SK-N-SH treated with all-trans-retinoic acid at 6 μM for 48 hours (cell line): ENCODE results near the gene OSBPL9.
A peak's percentile ranks its signal among the peaks of the same experiment; 100 is the strongest.

Source experiments
- ATAC-seq: fragments of 200-7000 bp; cut with Tn5 transposase; 3 replicates; pipeline ENCODE4 v1.9.1; 2020; ENCODE audit warnings: mild to moderate bottlenecking, moderate library complexity
- ARNTL ChIP-seq: fragments of 450-650 bp; formaldehyde crosslinking; IDR thresholded peaks from 2 replicates; pipeline ENCODE4 v1.5.0; 2020; ENCODE audit warnings: low read depth, mild to moderate bottlenecking, moderate library complexity, borderline replicate concordance
- BACH2 ChIP-seq: fragments of 250-450 bp; sonication (Bioruptor Pico); IDR thresholded peaks from 2 replicates; pipeline ENCODE4 v1.9.0; 2021; ENCODE audit warnings: mild to moderate bottlenecking, borderline replicate concordance
- CREB5 ChIP-seq: fragments of 250-450 bp; sonication (Bioruptor Pico); IDR thresholded peaks from 2 replicates; pipeline ENCODE4 v1.5.1; 2020; ENCODE audit warnings: low read depth, mild to moderate bottlenecking, moderate library complexity
- CSDC2 ChIP-seq: fragments of 250-450 bp; sonication (Bioruptor Pico); IDR thresholded peaks from 2 replicates; pipeline ENCODE4 v1.5.0; 2020; ENCODE audit warnings: mild to moderate bottlenecking, moderate library complexity
- CSRNP3 ChIP-seq: fragments of 250-450 bp; sonication (Bioruptor Pico); IDR thresholded peaks from 2 replicates; pipeline ENCODE4 v1.5.1; 2021; ENCODE audit warnings: mild to moderate bottlenecking, moderate library complexity
- GLIS3 ChIP-seq: fragments of 250-450 bp; sonication (Bioruptor Pico); IDR thresholded peaks from 2 replicates; pipeline ENCODE4 v1.5.0; 2020; ENCODE audit warnings: mild to moderate bottlenecking, moderate library complexity
- ISL1 ChIP-seq: fragments of 250-450 bp; sonication (Bioruptor Pico); IDR thresholded peaks from 2 replicates; pipeline ENCODE4 v2.1.2; 2022; ENCODE audit warnings: mild to moderate bottlenecking, moderate library complexity
- POU6F1 ChIP-seq: fragments of 250-450 bp; sonication (Bioruptor Pico); IDR thresholded peaks from 2 replicates; pipeline ENCODE4 v1.8.0; 2021; ENCODE audit warnings: low read depth, mild to moderate bottlenecking, moderate library complexity, borderline replicate concordance
- RARB ChIP-seq: fragments of 250-450 bp; sonication (Bioruptor Pico); IDR thresholded peaks from 2 replicates; pipeline ENCODE4 v1.8.0; 2021; ENCODE audit warnings: mild to moderate bottlenecking, moderate library complexity
- SNAI2 ChIP-seq: fragments of 250-450 bp; sonication (Bioruptor Pico); IDR thresholded peaks from 2 replicates; pipeline ENCODE4 v1.5.0; 2020; ENCODE audit warnings: mild to moderate bottlenecking, moderate library complexity
- TOX ChIP-seq: fragments of 250-450 bp; sonication (Bioruptor Pico); IDR thresholded peaks from 2 replicates; pipeline ENCODE4 v1.8.0; 2021; ENCODE audit warnings: mild to moderate bottlenecking, moderate library complexity, borderline replicate concordance
- TSHZ2 ChIP-seq: fragments of 250-450 bp; sonication (Bioruptor Pico); IDR thresholded peaks from 2 replicates; pipeline ENCODE4 v1.5.0; 2020; ENCODE audit warnings: mild to moderate bottlenecking, moderate library complexity
- ZFP3 ChIP-seq: fragments of 250-450 bp; sonication (Bioruptor Pico); IDR thresholded peaks from 2 replicates; pipeline ENCODE4 v1.5.0; 2020; ENCODE audit warnings: mild to moderate bottlenecking, moderate library complexity
- ZFP30 ChIP-seq: fragments of 450-650 bp; formaldehyde crosslinking; IDR thresholded peaks from 2 replicates; pipeline ENCODE4 v1.5.0; 2022; ENCODE audit warnings: mild to moderate bottlenecking, moderate library complexity
- ZNF565 ChIP-seq: fragments of 450-650 bp; formaldehyde crosslinking; conservative IDR thresholded peaks from 2 replicates; pipeline ENCODE4 v1.5.0; 2020; ENCODE audit warnings: low read depth, mild to moderate bottlenecking, moderate library complexity
- ZNF70 ChIP-seq: fragments of 450-650 bp; formaldehyde crosslinking; IDR thresholded peaks from 2 replicates; pipeline ENCODE4 v1.5.0; 2020; ENCODE audit warnings: mild to moderate bottlenecking, moderate library complexity

The OSBPL9 gene

GRCh38 chr1:51581238-51581637, 35.7 kb upstream of the OSBPL9 start:
- TF ChIP-seq ZFP3 (CRISPR knock-in tag) (no peak), CREB5 (CRISPR knock-in tag) (no peak), ZNF565 (CRISPR knock-in tag) (no peak), BACH2 (no peak), GLIS3 (CRISPR knock-in tag) (no peak), ARNTL (CRISPR knock-in tag) (no peak), ISL1 (CRISPR knock-in tag) (no peak)
- ATAC-seq = no peak

- TF ChIP-seq TOX (CRISPR knock-in tag) (no peak), ISL1 (CRISPR knock-in tag) (peak; percentile 44; the same call in 1 of the 2 replicates)
- peak; percentile 62 for ATAC-seq
Observed at GRCh38 chr1:51583532-51583931, 33.4 kb upstream of the OSBPL9 start.

- TF ChIP-seq SNAI2 (CRISPR knock-in tag) = no peak
- TF ChIP-seq CSRNP3 (CRISPR knock-in tag) = no peak
- TF ChIP-seq RARB = no peak
- no peak for ATAC-seq
Observed at GRCh38 chr1:51584021-51584420, 32.9 kb upstream of the OSBPL9 start.

- no peak for TF ChIP-seq GLIS3 (CRISPR knock-in tag)
- no peak for TF ChIP-seq CSDC2 (CRISPR knock-in tag)
- TF ChIP-seq ZFP3 (CRISPR knock-in tag) = no peak
- no peak for TF ChIP-seq ZNF70 (CRISPR knock-in tag)
- TF ChIP-seq SNAI2 (CRISPR knock-in tag) = no peak
- TF ChIP-seq CREB5 (CRISPR knock-in tag) = no peak
- no peak for TF ChIP-seq TOX (CRISPR knock-in tag)
- no peak for TF ChIP-seq CSRNP3 (CRISPR knock-in tag)
- no peak for TF ChIP-seq ZFP30 (CRISPR knock-in tag)
- no peak for TF ChIP-seq TSHZ2 (CRISPR knock-in tag)
- no peak for TF ChIP-seq POU6F1
- TF ChIP-seq ZNF565 (CRISPR knock-in tag) = no peak
- no peak for TF ChIP-seq ARNTL (CRISPR knock-in tag)
- no peak for ATAC-seq
Observed at GRCh38 chr1:51592711-51593110, 24.2 kb upstream of the OSBPL9 start.
